Activated gamma-delta T cell (primary cell): ENCODE results near the gene ACKR3.

Experiments used
- DNase-seq: peaks from one replicate; lab custom pipeline; 2025; lab: John Stamatoyannopoulos, UW
- total RNA-seq, 2 donors: gene quantifications; one replicate each; lab custom pipeline; 2026; lab: John Stamatoyannopoulos, UW

Gene ACKR3
- total RNA-seq: 3.0 to 3.6 reads per million in 2 donors

DNA sequence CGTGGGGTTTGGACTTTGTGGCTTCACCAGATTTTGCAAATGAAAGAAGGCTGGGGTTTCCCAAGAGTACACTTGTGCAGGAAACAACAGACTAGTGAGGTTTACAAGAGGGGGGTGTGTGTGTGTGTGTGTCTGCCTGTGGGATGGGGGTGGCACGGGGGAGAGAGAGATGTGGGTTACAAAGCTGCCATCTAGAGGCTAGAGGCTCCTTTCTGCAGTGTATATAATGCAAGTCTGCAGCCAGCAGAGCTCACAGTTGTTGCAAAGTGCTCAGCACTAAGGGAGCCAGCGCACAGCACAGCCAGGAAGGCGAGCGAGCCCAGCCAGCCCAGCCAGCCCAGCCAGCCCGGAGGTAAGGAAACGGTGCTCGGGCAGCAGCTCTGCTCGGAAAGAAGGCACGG lies at the start of gene ACKR3:
TSS of gene ACKR3 (plus strand) at position 253 of the 401 bp plus-strand sequence. CDS start 10,641 bp downstream, outside the sequence.
- DNase-seq: no peak

DNA sequence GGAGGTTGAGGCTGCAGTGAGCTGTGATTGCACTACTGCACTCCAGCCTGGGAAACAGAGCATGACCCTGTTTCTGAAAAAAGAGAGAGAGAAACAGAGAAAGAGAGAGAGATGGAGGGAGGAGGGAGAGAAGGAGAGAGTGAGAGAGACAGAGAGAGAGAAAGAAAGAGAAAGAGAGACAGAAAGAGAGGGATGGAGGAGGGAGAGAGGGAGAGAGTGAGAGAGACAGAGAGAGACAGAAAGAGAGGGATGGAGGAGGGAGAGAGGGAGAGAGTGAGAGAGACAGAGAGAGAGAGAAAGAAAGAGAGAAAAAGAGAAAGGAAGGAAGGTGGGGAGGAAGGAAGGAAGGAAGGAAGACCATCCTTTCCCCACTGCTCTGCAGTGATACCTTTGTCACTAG lies 48.1 kb upstream of the ACKR3 start:
- DNase-seq: no peak

DNA sequence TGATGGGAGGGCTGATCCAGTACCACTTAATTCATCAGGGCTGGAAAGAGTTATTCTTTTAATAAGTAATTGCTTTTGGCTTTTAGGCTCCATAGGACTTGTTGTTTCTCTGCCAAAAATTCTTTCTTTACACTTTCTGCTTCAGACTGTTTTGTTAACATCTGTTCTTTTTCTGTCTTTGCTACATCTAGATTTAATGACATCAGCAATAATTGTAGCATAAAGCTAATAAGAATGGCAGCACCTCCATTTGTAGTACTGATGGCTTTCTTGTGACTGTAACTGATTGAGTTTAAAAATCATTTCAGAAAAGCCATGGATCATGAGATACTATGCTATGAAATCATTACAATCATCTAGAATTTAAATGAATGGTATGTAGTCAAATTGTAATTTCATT lies 46.4 kb upstream of the ACKR3 start:
- DNase-seq: no peak

- DNase-seq: no peak
Measured at GRCh38 chr2:236525411-236525997, 44.1 kb upstream of the ACKR3 start.

DNA sequence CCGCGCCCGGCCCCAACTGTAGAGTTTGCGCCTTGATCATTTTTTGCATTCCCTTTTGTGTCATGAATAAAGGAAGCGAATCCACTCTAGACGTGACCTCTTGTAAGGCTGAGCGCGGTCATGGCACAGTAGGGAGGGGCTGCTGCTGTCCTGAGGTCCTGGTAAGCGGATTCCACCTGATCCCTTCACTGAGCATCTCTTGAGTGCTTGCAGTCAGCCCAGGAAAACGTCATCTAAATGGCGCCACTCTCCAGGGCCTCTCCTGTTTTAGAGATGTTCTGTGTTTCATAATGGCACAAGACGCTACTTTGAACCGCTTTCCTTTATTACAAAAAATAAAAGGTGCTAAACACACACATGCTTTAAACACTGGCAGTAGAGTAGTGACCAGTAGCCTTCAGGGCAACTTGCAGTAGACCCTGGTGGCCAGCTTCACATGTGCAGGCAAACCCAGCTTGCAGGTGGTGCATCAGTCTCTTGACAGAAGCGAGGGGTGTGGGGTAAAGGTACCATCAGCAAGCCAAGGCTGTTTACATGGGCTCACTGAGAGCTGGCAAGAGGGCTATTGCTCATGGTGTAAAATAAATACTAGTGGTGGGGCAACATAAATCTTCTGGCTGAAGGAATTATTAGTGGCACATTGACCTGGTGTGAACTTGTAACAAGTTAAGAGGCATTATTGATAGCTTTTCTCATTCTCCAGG lies 43.0 kb upstream of the ACKR3 start:
- no peak for DNase-seq

GRCh38 chr2:236527159-236527630 lies 42.4 kb upstream of the ACKR3 start:
- no peak for DNase-seq

DNA sequence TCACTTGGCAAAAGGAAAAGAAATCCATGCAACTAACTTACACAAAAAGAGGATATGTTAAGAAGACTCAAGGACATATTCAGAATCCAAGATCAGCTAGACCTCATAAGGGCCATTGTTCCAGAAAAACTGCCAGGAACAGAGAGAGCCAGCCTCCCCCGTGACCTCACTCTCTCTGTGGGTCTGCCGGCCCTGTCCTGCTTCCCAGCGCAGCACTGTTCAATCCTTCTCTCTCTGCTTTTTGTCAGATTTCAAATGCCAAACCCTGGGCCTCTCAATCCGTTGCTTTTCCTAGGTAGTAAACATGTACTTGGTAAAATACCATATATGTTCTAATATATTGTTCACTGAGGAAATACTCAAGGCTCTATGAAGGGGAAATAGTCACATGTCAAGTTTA lies 40.0 kb upstream of the ACKR3 start:
- DNase-seq: no peak

DNA sequence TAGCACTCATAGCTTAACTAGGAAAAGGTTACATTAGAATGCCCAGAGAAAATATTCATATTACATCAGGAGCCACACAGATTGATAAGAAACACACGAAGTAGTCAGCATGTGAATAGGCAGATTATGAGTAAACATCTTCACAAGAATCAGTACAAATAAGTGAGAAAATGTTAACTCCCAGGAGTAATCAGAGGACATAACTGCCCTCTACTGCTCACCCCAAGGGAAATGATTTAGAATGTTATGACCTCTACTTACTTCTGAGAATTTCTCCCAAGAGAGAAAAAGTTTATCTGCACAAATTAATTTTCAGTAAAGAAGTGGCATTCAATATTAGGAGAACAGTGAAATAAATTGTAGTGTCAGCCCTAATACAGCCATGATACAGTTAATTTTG lies 39.1 kb upstream of the ACKR3 start:
- DNase-seq: no peak

- no peak for DNase-seq
Measured at GRCh38 chr2:236531195-236531594, 38.4 kb upstream of the ACKR3 start.

- no peak for DNase-seq
Measured at GRCh38 chr2:236531996-236532395, 37.6 kb upstream of the ACKR3 start.

DNA sequence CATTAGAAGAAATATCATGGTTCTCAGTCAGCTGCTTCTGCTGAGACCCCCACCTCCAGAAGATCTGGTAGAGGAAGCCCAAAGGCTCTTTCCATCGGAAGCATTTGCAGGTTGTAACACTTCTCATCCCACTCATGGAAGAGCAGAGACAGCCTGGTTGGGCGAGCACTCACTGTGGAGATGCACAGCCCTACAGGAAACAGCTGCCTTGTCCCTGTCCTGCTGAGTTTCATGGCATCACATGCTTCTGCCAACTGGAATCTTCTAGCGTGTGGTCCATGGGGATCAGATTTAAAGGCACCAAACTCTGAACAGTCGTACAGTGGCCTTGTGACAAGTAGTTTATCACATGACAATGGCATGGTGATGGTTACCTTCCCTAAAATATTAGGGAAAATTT lies 36.3 kb upstream of the ACKR3 start:
- no peak for DNase-seq

GRCh38 chr2:236535024-236535423 lies 34.6 kb upstream of the ACKR3 start:
- no peak for DNase-seq

DNA sequence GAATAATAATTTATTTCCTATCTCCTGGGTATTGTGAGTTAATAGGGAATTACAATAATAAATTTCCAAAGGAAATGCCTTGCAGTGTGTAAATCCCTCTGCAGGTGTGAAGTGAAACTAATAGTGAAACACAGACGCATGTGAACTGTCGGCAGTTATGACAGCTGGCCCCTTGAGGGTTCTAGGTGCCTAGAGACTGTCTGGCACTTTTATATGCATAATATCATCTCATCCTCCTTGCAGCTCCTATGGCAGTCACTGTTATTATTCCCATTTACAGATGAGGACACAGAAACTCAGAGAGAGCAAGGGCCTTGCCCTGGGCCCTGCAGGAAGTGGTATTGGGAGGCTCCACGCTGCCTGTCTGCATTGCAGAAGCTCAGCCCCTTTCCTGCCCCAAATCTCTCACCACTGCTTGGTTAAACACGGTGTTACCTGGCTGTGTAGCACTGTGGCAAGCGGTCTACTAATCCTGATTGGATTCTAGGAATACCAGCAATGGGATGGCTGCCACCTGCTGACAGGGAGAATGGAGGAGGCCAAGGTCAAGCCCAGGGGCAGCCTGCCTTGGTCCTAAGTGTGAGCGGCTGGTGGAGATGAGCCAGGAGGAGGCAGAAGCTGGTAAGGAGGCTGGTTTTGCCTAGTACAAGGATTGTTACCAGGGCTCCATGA lies 32.8 kb upstream of the ACKR3 start:
- DNase-seq: no peak

GRCh38 chr2:236538242-236538641 lies 31.4 kb upstream of the ACKR3 start:
- DNase-seq: no peak

DNA sequence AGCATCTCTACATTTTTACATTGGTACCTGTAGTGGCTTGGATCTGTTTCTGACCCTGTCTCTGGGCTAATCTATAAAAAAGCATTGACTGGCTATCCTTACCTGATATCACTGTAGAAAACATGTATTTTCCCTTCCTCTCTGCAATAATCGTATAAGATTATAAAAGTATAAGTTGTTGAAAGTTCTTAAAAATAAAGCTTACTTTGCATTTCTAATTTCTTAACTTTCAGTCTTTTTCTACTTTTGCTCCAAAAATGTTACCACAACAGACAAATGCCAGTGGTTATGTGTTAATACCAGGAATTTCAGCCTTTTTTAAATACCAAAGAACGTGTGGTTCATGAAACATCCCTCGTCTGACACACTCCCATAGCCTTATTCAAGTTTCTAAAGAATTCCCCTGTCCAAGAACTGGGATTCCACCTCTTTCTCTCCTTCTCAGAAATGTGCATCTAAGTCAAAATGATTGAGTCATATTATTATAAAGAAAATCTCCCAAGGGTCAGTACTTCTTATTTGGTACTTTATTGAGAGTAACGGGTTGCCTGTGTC lies 28.5 kb upstream of the ACKR3 start:
- DNase-seq: no peak

DNA sequence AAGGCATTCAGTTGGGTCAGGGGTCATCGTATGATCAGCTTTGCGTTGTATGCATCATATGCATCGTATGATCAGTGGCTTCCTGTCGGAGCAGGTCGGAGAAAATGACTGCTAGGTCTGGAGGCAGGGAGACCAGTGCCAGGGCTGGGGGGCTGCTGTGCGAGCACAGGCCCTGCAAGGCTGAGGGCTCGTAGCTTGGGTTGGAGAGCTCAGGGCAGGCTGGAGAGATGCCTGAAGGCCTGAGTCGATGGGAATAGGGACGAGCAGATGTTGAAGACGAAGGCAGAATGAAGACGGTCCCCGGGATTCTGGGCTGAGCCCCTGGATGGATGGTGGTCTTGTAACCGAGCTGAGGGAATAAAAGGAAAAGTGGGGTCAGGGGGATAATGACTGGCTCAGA lies 25.3 kb upstream of the ACKR3 start:
- DNase-seq: no peak

DNA sequence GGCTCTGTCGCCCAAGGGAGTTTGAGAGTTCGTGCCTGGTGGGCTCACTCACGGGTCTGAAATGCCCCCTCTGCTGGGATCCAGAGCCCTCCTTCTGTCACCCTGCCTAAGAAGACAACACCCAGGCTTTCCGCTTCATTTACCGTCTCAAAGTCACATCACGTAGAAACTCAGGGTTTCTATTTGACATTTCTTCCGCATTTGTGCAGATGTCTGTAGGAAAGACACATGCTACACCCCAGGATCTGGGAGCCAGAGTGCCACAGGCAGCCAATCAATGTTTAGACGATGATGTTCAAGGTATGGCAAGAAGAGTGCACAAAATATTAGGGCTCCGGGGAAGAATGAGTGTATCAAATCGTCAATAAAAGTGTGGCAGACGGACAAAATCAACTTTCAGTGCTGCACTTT lies 24.4 kb upstream of the ACKR3 start:
- DNase-seq: no peak

- no peak for DNase-seq
Measured at GRCh38 chr2:236545814-236546480, 23.7 kb upstream of the ACKR3 start.

GRCh38 chr2:236546561-236547002 lies 23.0 kb upstream of the ACKR3 start:
- DNase-seq: no peak

- DNase-seq: no peak
Measured at GRCh38 chr2:236547725-236548124, 21.9 kb upstream of the ACKR3 start.

- no peak for DNase-seq
Measured at GRCh38 chr2:236548179-236548921, 21.3 kb upstream of the ACKR3 start.
